ENCODE data around the gene PAX7.

The PAX7 gene

GRCh38 chr1:18734001-18734400 is 103.4 kb downstream of the PAX7 start:
- no peak for TF ChIP-seq CTCF (IDR thresholded peaks at IDR 0.05; ENCODE audit: low read depth, low read length)
- no peak for DNase-seq (ENCODE audit: low read depth, low spot score)
- H3K4me3 ChIP-seq (ENCODE audit: low read depth, low read length) = no peak overlapping the region
- in situ Hi-C loops (cut with HindIII; ENCODE audit: low sequenced_read_pairs) = no loop called here

- no peak for DNase-seq (ENCODE audit: low read depth, low spot score)
- H3K4me3 ChIP-seq (ENCODE audit: low read depth, low read length) = no peak overlapping the region
- in situ Hi-C loops (cut with HindIII; ENCODE audit: low sequenced_read_pairs) = no loop called here
Observed at GRCh38 chr1:18734461-18735223, 104.0 kb downstream of the PAX7 start.

GRCh38 chr1:18735224-18735997 is 104.8 kb downstream of the PAX7 start:
- DNase-seq (ENCODE audit: low read depth, low spot score) = no peak
- no peak for TF ChIP-seq CTCF (IDR thresholded peaks at IDR 0.05; ENCODE audit: low read depth, low read length)
- in situ Hi-C loops (cut with HindIII; ENCODE audit: low sequenced_read_pairs) = no loop called here
- no peak overlapping the region for H3K4me3 ChIP-seq (ENCODE audit: low read depth, low read length)

More at GRCh38 chr1:18734461-18735223, 104.0 kb downstream of the PAX7 start:
- no peak for TF ChIP-seq CTCF (IDR thresholded peaks at IDR 0.05; ENCODE audit: low read depth, low read length)

DNA sequence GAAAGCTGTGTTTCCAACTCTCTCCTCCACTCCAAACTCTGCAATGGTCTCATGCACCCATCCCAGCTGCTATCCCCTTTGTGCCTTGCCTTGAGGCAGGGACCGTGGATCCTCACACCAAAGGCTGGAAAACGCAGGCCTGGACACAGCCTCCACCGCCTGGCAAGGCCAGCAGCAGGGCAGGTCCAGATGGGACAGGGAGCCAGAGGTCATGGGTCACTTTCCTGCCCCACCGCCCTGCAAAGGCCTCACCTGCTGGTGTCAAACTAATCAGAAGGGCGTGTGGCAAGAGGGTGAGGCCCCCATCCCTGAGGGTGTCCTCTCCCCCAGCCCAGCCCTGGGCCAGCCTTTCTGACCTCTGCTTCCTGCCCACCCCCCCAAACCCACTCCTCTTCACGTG is 106.3 kb downstream of the PAX7 start:
- no peak for TF ChIP-seq CTCF (IDR thresholded peaks at IDR 0.05; ENCODE audit: low read depth, low read length)
- no peak overlapping the region for H3K4me3 ChIP-seq (ENCODE audit: low read depth, low read length)
- in situ Hi-C loops (cut with HindIII; ENCODE audit: low sequenced_read_pairs) = no loop called here
- no peak for DNase-seq (ENCODE audit: low read depth, low spot score)

- in situ Hi-C loops (cut with HindIII; ENCODE audit: low sequenced_read_pairs) = no loop called here
Observed at GRCh38 chr1:18738126-18738525, 107.5 kb downstream of the PAX7 start.

GRCh38 chr1:18738617-18739016 is 108.0 kb downstream of the PAX7 start:
- no peak for DNase-seq (ENCODE audit: low read depth, low spot score)
- no peak for TF ChIP-seq CTCF (IDR thresholded peaks at IDR 0.05; ENCODE audit: low read depth, low read length)
- in situ Hi-C loops (cut with HindIII; ENCODE audit: low sequenced_read_pairs) = no loop called here
- no peak overlapping the region for H3K4me3 ChIP-seq (ENCODE audit: low read depth, low read length)

More at GRCh38 chr1:18738126-18738525, 107.5 kb downstream of the PAX7 start:
- TF ChIP-seq CTCF (IDR thresholded peaks at IDR 0.05; ENCODE audit: low read depth, low read length) = no peak
- H3K4me3 ChIP-seq (ENCODE audit: low read depth, low read length) = no peak overlapping the region
- DNase-seq (ENCODE audit: low read depth, low spot score) = no peak
